Endothelial cell of umbilical vein (primary cell): ENCODE results near the gene PTCD1. TPM values are rescaled to one million over a fixed set of nuclear protein-coding genes. Genes with fewer than 3 reads are reported as not detected.

Source experiments
- BruUV-seq: library from RNA; stranded (reverse); fragments of 400-500 nt; replicated peaks from 2 replicates; lab custom pipeline; 2021; lab: Mats Ljungman, UMichigan
- CTCF ChIA-PET: fragments of 300-600, 350-600 bp; sonication (Branson Sonifier 250); formaldehyde crosslinking; loops from one replicate; lab custom pipeline; 2021; ENCODE audit warnings: antibody characterized with exemption, inconsistent platforms; lab: Charles Lee
- POLR2A ChIA-PET: fragments of 300-600, 350-600 bp; sonication (Branson Sonifier 250); formaldehyde crosslinking; loops from one replicate; lab custom pipeline; 2021; ENCODE audit warnings: antibody characterized with exemption, inconsistent platforms; lab: Charles Lee
- DNase-seq: peaks from one replicate; pipeline ENCODE4 v3.0.0-alpha.2; 2011; ENCODE audit warnings: low read depth, low spot score
- FAIRE-seq: peaks from 2 replicates; lab custom pipeline; 2011; peaks lifted over from hg19 to GRCh38; lab: Jason Lieb, UNC
- H2AFZ ChIP-seq: 2 replicates; pipeline ENCODE4 v1.6.0; 2012; ENCODE audit warnings: low read depth, low read length, control low read depth, inconsistent platforms
- H3K27ac ChIP-seq: 2 replicates; pipeline ENCODE4 v1.5.1; 2011; ENCODE audit warnings: low read depth, mild to moderate bottlenecking, control low read depth, low read length, moderate library complexity; ENCODE audit not compliant: insufficient read depth
- H3K27me3 ChIP-seq, 2 experiments: 2 replicates each; pipeline versions ENCODE4 v1.6.0 to v1.6.1; 2011; ENCODE audit warnings: low read length in 2 of 2, mixed read lengths in 1 of 2; ENCODE audit not compliant: control insufficient read depth in 2 of 2, insufficient read depth in 2 of 2
- H3K36me3 ChIP-seq, 2 experiments: 2 replicates in 1 of 2; 3 replicates in 1 of 2; pipeline ENCODE4 v1.5.1; 2011; ENCODE audit warnings: low read length in 2 of 2, mild to moderate bottlenecking in 1 of 2, moderate library complexity in 1 of 2; ENCODE audit not compliant: control insufficient read depth in 2 of 2, insufficient read depth in 2 of 2; ENCODE audit errors: extremely low read depth in 1 of 2
- H3K4me1 ChIP-seq: 3 replicates; pipeline ENCODE4 v1.5.1; 2011; ENCODE audit warnings: mild to moderate bottlenecking, low read length; ENCODE audit not compliant: control insufficient read depth, insufficient read depth; ENCODE audit errors: extremely low read depth
- H3K4me2 ChIP-seq: 2 replicates; pipeline ENCODE4 v1.6.1; 2011; ENCODE audit warnings: low read length, control low read depth, mixed read lengths; ENCODE audit not compliant: insufficient read depth
- H3K4me3 ChIP-seq, 3 experiments: fragments of 200-600 bp in 1 of 3; sonication (generic), shearing (Covaris generic) in 1 of 3; replicated peaks in 1 of 3; 2 replicates each; pipeline ENCODE4 v1.5.1; 2011 to 2016; ENCODE audit warnings: control low read depth in 3 of 3, low read length in 3 of 3, mild to moderate bottlenecking in 2 of 3, inconsistent platforms in 1 of 3, low read depth in 1 of 3, moderate library complexity in 1 of 3; ENCODE audit not compliant: insufficient read depth in 1 of 3
- H3K79me2 ChIP-seq: 2 replicates; pipeline ENCODE4 v1.6.0; 2012; ENCODE audit warnings: low read length, inconsistent platforms; ENCODE audit not compliant: control insufficient read depth, insufficient read depth
- H3K9ac ChIP-seq: replicated peaks from 2 replicates; pipeline ENCODE3; 2011; ENCODE audit warnings: low read length, control low read depth; ENCODE audit not compliant: insufficient read depth; ENCODE audit errors: extremely low read depth
- H3K9me1 ChIP-seq: replicated peaks from 3 replicates; pipeline ENCODE4 v1.6.0; 2011; ENCODE audit warnings: mild to moderate bottlenecking, low read length; ENCODE audit not compliant: control insufficient read depth, insufficient read depth; ENCODE audit errors: extremely low read depth
- H3K9me3 ChIP-seq: replicated peaks from 2 replicates; pipeline ENCODE4 v1.5.1; 2012; ENCODE audit warnings: low read length, inconsistent platforms; ENCODE audit not compliant: control insufficient read depth, insufficient read depth
- H4K20me1 ChIP-seq: replicated peaks from 2 replicates; pipeline ENCODE3; 2011; ENCODE audit warnings: mild to moderate bottlenecking, low read length; ENCODE audit not compliant: control insufficient read depth, insufficient read depth; ENCODE audit errors: extremely low read depth
- CTCF ChIP-seq, 2 donors: IDR thresholded peaks; 1 replicate in 1 of 2; 2 replicates in 1 of 2; pipeline ENCODE4 v1.5.1; 2011; ENCODE audit warnings: low read length in 2 of 2, mild to moderate bottlenecking in 2 of 2, moderate library complexity in 2 of 2, control low read depth in 1 of 2, inconsistent platforms in 1 of 2, low read depth in 1 of 2; ENCODE audit not compliant: insufficient read depth in 1 of 2; ENCODE audit errors: extremely low read depth in 1 of 2
- EZH2 ChIP-seq: IDR thresholded peaks from 2 replicates; pipeline ENCODE4 v1.6.1; 2012; ENCODE audit warnings: borderline replicate concordance, low read depth, mild to moderate bottlenecking, moderate library complexity, low read length, inconsistent platforms; ENCODE audit not compliant: severe bottlenecking
- FOS ChIP-seq: IDR thresholded peaks from 2 replicates; pipeline ENCODE4 v1.6.1; 2011; ENCODE audit warnings: mild to moderate bottlenecking, low read length, moderate library complexity, borderline replicate concordance; ENCODE audit not compliant: insufficient read depth
- GATA2 ChIP-seq: IDR thresholded peaks from 2 replicates; pipeline ENCODE4 v1.7.0; 2011; ENCODE audit warnings: low read depth, mild to moderate bottlenecking, moderate library complexity, mixed read lengths, low read length; ENCODE audit not compliant: insufficient read length, insufficient read depth
- JUN ChIP-seq: IDR thresholded peaks from 2 replicates; pipeline ENCODE4 v1.6.1; 2011; ENCODE audit warnings: borderline replicate concordance, low read depth; ENCODE audit not compliant: insufficient read length, insufficient read depth
- MAX ChIP-seq: IDR thresholded peaks from 2 replicates; pipeline ENCODE4 v1.6.1; 2011; ENCODE audit not compliant: insufficient read depth, insufficient read length
- MYC ChIP-seq: IDR thresholded peaks from one replicate; pipeline ENCODE4 v1.6.1; 2011; ENCODE audit warnings: mild to moderate bottlenecking, low read depth, low read length
- POLR2A ChIP-seq: IDR thresholded peaks from 2 replicates; pipeline ENCODE4 v1.6.1; 2012; ENCODE audit warnings: low read depth, mild to moderate bottlenecking, control low read depth, low read length
- POLR2AphosphoS5 ChIP-seq: IDR thresholded peaks from 2 replicates; pipeline ENCODE4 v1.6.1; 2012; ENCODE audit warnings: low read depth, mild to moderate bottlenecking, control low read depth, low read length, moderate library complexity; ENCODE audit not compliant: insufficient read depth
- dilution Hi-C: fragments of 300-500 bp; cut with MboI; formaldehyde crosslinking; loops from one replicate; pipeline ENCODE4 v1.15.0; 2019; ENCODE audit warnings: low sequenced_read_pairs; ENCODE audit not compliant: extremely low pct_ligation_motif_present
- intact Hi-C: fragments of 100-400 bp; cut with micrococcal nuclease; formaldehyde crosslinking; loops from one replicate; pipeline ENCODE4 v1.10.0; 2022
- polyA plus RNA-seq, 4 experiments: library from polyadenylated mRNA; depleted of rRNA in 3 of 4; stranded (reverse) in 3 of 4; unstranded in 1 of 4; fragments of >200 nt; gene quantifications; 2 replicates each; pipeline versions ENCODE4 v1.2.1 to v1.2.3, GENCODE V29; 2011 to 2012; ENCODE audit warnings: missing spikeins in 1 of 4
- total RNA-seq: library from RNA; stranded (reverse); gene quantifications from 2 replicates; pipeline ENCODE4 v1.2.3, GENCODE V29; 2021

PTCD1 gene
- total and polyA plus RNA-seq, 2 donors (not counting 3 experiments of a cell fraction or from before 2014, with no cell fraction given), result 3.8 to 9.6 TPM

- Histone ChIP-seq H3K9me1 (no peaks in the 10 kb centered on the region), H3K4me2 (peak overlapping the region; percentile 74), H3K9ac (peak overlapping the region; percentile 87), H4K20me1 (no peaks in the 10 kb centered on the region), H3K36me3 (peaks cover 1 to 10% of the 10 kb centered on the region in 2 experiments), H3K4me3 (peak overlapping the region; percentile 83 to 89 (median 88)), H3K79me2 (peaks cover 45% of the 10 kb centered on the region), H3K27ac (peak overlapping the region; percentile 3), H3K27me3 (no peaks in the 10 kb centered on the region), H2AFZ (peak overlapping the region; percentile 98), H3K4me1 (peaks cover 14% of the 10 kb centered on the region), H3K9me3 (no peaks in the 10 kb centered on the region)
- FAIRE-seq (peak; percentile 62), DNase-seq (no peak)
- no TSS peak for BruUV-seq
- ChIA-PET CTCF (interaction anchor here (1.0 kb wide), 2 partner anchors 22 to 142 kb away, joined by 3 to 4 read pairs; no protein-coding TSS in a partner anchor), POLR2A (interaction anchor here (0.6 to 1.3 kb wide), 2 partner anchors 16 to 37 kb away, joined by 3 to 5 read pairs; no protein-coding TSS in a partner anchor)
- TF ChIP-seq MAX (no peak), MYC (no peak), POLR2AphosphoS5 (no peak)
- intact Hi-C loops, result no loop called here
- dilution Hi-C loops, result no loop called here
These were observed 539 bp downstream of the PTCD1 start for GRCh38 chr7:99437946-99438572.

GRCh38 chr7:99433158-99433557 is 5.4 kb downstream of the PTCD1 start:
- H3K36me3 ChIP-seq, result peaks cover 4 to 39% of the 10 kb centered on the region in 2 experiments
- H3K9ac ChIP-seq, result no peak overlapping the region
- peaks cover 18% of the 10 kb centered on the region for H3K79me2 ChIP-seq
- dilution Hi-C loops (no loop called here), intact Hi-C loops (no loop called here)
- ChIA-PET POLR2A (no interaction called here), CTCF (interaction anchor here (0.7 to 0.8 kb wide), 2 partner anchors 10 to 13 kb away, joined by 3 to 4 read pairs; no protein-coding TSS in a partner anchor)
- H3K9me1 ChIP-seq, result no peaks in the 10 kb centered on the region
- BruUV-seq, result no TSS peak
- no peak overlapping the region for H3K27ac ChIP-seq
- H3K4me2 ChIP-seq, result no peak overlapping the region
- no peaks in the 10 kb centered on the region for H3K27me3 ChIP-seq
- no peaks in the 10 kb centered on the region for H3K9me3 ChIP-seq
- H3K4me1 ChIP-seq, result peaks cover 6% of the 10 kb centered on the region
- TF ChIP-seq MYC (no peak), GATA2 (no peak), POLR2AphosphoS5 (no peak), CTCF (IDR thresholded peaks at IDR 0.05; ENCODE audit: extremely low read depth in 1 of 2, insufficient read depth in 1 of 2, low read depth in 1 of 2, low read length in 2 of 2) (no peak), JUN (no peak), MAX (no peak), POLR2A (no peak), EZH2 (no peak), FOS (no peak)
- no peaks in the 10 kb centered on the region for H4K20me1 ChIP-seq
- H3K4me3 ChIP-seq, result no peak overlapping the region
- no peak for DNase-seq
- no peak for FAIRE-seq
- H2AFZ ChIP-seq, result no peak overlapping the region
